Right renal cortex interstitium (tissue), 3 donors: Measurements from ENCODE around the gene VIPAS39. TPM values are rescaled to one million over a fixed set of nuclear protein-coding genes. Genes with fewer than 3 reads are reported as not detected.

Source experiments
- DNase-seq, 3 donors: peaks; one replicate each; pipeline ENCODE4 v3.0.0-alpha.2; 2013; ENCODE audit warnings: low read depth in 3 of 3, low spot score in 2 of 3
- polyA plus RNA-seq, 3 donors: library from polyadenylated mRNA; unstranded; fragments of 120-200 nt; gene quantifications; one replicate each; pipeline ENCODE4 v1.2.1, GENCODE V29; 2013; ENCODE audit not compliant: insufficient read length in 3 of 3

The VIPAS39 gene
- 10 to 100 TPM; 30.3 to 33.1 (median 30.9) TPM for polyA plus RNA-seq

DNA sequence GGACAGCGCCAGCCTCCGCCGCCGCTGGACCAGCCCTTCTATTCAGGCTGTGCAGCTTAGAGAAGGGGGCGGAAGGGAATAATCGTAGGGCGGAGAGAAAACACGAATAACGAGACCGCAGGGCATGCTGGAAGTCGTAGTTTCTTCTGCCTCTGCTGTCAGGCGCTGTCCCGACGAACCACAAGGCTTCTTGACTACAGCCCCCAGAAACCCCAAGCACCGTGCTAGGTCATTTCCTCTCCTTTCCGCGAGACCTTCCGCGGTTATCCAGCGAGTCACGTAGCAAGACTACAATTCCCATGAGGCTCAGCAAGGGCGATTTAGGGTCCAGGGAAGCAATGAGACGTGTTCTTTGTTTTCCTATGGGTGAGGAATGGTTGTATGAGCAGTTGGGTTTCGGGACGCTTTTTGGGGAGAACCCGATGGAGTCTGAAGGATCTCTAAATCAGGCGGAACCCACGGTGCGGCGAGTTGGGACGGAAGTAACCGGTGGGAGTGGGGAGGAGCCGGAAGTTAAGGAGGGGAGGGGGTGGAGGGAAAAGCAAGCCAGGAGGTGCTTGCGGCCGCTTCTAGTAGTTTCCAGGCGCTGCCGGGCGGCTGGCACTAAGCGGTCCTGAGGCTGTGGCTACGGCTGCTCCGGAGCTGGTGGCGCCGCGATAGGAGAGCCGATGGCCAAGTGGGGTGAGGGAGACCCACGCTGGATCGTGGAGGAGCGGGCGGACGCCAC, at the start of gene VIPAS39, which contains the start of gene AHSA1:
TSS of gene VIPAS39 (minus strand) at position 80 of the 727 bp plus-strand sequence. CDS start 3,499 bp downstream, outside the sequence.
TSS of gene AHSA1 (plus strand) at position 572 of the 727 bp plus-strand sequence. CDS start at position 669, 97 bp downstream.
- peak; percentile 98 to 99 (median 98) for DNase-seq

DNA sequence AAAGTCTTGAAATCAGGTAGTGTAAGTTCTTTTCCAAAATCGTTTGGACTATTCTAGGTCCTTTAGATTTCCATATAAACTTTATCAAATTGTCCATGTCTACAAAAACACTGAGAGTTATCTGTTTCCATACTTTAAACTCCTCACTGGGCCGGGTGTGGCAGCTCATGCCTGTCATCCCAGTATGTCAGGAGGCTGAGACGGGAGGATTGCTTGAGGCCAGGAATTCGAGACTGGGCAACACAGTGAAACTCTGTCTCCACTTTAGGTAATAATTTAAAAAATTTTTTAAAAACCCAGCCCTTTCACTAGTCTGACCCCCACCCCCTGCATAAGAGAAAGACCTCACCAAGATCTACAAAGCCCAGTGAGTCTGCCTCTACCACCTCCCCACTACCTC, 47.6 kb upstream of the VIPAS39 start:
- no peak for DNase-seq

DNA sequence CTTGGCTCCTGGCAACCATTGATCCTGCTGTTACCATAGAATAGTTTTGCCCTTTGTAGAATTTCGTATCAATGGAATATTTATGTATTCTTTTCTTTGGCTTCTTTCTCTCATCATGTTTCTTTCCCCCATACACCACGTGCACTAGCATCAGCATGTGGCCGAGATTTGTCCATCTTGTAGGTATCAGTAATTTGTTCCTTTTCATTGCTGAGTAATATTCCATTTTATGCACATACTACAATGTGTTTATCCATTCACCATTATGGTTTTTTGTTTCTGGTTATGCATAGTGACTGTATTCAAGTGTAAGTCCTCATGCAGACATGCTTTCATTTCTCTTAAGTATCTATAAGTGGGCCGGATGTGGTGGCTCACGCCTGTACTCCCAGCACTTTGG, 45.7 kb upstream of the VIPAS39 start:
- no peak for DNase-seq

DNA sequence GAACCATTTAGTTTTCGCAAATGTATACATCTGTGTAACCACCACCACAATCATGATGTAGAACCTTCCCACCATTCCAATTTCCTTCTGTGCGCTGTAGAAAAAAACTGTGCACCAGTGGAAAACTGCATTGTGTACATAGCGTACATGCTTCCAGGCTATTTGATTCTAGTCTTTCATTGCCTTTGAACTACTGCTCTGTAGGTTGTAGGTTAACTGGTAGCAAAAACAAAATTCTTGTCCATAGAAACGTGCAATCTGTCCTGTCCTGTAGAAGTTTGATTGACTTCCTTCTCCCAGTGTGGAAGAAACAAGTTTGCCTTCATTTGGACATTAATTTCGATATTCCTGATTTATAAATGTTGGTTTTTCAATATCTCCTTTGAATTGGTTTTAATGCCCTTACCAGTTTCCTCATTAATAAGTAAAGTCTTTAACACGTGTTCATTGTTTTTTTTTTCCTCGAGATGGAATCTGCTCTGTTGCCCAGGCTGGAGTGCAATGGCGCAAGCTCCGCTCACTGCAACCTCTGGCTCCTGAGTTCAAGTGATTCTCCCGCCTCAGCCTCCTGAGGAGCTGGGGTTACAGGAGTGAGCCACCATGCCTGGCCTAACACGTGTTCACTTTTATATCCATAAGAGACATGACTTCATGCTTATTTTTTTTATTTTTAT, 44.8 kb upstream of the VIPAS39 start:
- no peak for DNase-seq

DNA sequence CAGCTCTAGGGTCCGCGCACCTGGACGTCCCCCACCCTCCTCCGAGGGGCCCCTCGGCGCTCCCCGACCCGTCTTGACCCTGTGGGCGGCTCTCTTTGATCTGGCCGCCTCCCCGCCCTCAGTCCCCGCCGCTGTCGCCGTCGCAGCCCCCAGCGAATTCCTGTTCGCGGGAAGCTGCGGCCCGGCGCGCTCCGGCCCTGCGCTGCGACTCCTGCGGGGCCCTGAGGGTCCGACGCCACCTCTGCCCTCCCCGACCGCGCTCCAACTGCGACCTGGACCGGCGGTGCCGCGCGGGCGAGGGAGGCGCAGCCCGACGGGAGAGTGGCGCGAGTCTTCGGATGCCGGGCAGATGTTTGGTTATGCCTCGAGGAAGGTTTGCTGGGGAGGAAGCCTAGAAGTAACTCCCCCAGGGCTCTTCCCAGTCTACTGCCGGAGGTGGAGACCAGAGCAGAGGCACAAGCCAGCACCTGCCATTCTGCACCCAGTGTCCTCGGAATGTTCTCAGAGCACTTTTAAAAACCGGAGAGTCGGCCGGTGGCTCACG, 41.7 kb upstream of the VIPAS39 start:
- no peak for DNase-seq

DNA sequence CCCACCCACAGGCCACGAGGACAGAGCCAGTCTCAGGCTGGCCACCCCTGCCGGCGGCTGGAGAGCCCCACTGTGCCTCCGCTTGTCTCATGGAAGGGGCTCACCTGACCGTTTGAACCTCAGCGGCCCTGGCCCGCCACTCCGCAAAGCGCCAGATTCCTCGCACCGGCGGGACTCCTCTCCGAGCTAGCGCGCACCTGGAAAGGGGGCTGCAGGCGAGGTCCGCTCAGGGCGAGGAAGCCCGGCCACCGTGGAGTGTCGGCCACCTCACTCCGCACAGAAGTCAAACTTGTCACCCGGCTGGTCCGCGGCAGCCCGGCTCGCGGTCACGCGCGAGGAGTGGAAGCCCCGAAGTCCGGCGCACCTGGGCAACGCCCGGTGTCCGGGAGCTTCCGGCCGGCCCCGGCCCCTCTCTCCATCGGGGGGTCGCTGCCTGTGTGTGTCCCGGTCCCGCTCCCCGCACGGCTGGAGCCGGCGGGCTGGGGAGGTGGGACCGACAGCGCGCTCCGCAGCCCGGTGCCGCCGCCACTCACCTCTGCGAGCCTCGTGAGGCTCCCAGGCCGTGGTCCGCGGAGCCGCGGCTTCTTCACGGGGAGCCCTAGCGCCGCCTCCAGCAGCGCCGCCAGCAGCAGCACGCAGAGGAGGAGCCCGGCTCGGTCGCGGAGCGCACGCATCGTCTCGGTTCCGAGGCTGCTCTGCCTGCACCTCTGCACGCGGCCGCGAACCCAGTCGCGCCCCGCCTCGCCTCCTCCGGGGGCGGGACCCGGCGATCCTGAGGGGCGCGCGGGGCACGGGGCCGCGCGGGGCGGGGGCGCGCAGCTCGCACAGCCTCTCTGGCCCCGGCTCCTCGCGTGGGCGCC, 40.9 kb upstream of the VIPAS39 start, which contains the start of gene ISM2:
TSS of gene ISM2 (minus strand) at position 697 of the 860 bp plus-strand sequence. CDS start at position 674, 23 bp downstream.
- no peak for DNase-seq

DNA sequence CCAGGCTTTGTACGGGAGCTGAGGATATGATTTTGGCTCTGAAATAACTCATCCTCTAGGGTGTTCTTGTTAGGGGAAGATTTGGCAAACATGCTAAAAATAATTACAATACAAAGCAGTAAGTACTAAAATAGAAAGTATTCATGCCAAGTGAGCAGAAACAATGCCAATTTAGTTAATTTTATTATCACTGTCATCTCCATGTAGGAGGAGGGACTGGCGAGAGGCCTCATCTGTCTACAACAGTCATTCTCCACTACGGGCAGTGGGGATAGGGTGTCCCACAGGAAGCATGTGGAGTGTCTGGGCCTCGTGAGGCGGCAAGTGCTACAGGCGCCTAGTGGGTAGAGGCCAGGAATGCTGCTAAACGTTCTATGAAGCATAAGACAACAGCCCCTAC, 37.9 kb upstream of the VIPAS39 start:
- DNase-seq = no peak

DNA sequence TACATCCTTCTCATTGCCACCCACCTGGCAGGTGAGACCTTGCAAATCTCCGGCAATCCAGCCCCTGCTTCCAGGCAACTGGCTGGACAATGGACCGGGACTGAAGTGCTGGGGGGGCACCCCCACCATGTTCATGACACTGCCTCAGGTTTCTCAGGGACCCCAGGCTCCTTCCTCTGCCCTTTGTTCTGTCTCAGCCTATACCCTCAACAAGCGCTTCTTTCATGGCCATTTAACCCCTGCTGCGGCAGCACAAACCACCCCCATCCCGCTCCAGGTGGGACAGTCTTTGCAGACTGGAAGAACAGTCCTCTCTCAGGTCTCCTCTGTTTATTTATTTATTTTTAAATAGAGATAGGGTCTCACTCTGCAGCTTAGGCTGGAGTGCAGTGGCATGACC, 33.7 kb upstream of the VIPAS39 start:
- no peak for DNase-seq

DNA sequence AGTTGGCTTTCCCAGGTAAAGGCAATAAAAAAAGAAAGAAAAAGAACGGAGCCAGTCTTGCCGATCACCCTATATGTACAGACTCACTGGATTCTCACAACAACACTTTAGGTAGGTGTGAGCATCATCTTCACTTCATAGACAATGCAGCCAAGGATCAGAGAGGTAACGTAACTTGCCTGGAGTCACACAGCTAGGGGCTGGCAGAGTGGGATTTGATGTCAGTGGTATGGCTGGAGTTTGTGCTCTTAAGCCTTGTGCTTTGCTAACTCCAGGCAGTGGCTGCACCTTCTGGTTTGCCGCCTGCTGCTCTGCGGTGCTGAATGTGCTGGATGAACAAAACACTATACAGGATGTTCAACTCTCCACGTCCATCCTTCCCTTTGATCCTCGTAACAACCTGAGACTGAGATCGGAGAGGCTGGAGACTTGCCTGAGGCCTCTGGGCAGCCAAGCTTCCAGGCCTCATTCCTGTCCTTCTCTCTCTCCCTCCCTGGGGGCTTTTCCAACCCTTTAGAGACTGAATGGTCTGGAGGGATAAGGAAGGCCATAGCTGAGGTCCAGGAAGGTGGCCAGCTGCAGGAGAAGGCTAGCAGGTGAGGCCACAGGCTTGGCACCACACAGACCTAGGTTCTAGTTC, 33.1 kb upstream of the VIPAS39 start:
- no peak for DNase-seq

DNA sequence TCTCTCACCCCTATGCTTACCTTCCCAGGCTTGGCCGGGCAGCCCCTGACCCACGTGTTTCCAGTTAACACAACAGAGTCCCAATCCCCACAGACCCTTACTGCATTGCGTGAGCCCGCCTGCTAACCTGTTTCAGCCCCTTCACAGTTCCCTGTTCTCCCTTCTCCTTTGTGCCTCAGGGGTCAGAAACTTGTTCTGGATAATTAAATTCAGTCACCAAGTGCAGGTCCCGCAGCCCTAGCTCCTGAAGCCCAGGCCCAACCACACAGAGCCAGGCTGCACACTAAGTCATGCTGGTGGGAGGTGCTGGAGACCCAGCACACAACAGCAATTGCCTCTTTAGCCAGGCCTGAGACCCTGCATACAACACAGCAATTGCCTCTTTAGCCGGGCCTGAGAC, 31.6 kb upstream of the VIPAS39 start:
- DNase-seq = no peak

DNA sequence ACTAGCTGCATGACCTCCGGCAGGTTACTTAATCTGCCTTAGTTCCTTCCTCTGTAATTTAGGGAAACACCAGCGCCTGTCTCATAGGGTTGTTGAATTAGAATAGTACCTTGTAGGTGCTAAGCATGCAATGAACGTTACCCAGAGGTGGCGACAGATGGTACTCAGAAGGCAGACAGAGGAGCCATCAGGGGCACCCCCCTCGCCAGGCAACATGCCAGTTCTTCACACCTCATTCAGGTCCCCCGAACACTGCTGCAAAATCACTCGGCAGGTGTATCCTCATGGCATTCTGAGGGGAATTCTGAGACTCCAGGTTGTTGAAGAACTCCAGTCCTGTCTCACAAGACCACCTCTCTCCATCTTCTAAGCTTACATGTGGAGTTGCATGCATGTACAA, 31.2 kb upstream of the VIPAS39 start:
- DNase-seq = no peak

DNA sequence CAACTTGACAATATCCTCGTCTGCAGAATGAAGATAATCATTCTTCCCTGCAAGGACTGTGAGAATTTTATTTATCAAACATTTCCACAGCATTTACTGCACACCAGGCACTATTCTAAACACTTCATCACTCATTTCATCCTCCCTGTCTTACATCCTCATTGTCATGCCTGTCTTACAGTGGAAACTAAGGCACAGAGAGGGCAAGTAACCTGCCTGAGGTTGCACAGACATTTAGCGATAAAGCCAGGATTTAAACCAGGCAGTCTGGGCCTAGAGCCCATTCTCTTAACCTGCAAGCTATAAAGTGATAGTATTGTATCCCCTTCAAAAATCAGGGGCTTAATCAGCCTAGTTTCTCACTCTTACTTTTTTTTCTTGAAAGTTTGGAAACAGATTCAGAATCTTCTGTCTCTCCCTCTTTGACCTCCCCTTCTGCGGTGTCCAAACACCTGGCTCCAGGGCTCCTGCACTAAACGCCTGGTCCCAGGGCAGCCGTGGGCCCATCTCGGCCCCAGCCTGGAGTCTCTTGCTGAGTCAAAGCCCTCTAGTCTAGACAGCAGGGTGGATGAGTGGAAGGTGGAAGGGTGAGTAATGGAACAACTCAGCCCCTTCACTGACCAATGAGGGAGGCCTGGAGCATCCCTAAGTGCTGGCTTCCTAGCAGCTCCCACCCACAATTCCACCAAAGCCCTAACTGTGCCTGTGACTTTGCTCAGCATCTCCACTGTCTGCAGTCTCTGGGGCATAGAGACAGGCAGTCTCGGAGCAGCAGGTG, 28.7 kb upstream of the VIPAS39 start:
- DNase-seq = no peak

DNA sequence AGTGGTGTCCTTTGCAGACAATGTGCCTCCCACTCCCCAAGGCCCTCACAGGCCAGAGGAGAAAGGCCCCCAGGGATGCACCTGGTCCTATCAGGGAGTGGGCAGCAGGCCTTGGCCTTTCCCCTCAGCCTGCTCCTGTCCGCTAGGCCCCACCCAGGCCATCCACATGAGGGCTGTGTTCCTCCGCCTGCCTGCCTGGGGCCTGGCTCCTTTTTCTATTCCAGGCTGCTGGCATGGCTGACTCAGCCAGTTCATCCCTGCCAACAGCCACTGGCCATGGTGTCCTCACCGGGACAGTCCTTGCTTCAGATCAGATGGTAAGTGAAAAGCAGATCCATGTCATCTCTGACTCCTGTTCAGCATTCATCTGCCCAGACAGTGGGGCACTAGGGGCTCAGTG, 27.9 kb upstream of the VIPAS39 start:
- DNase-seq = no peak

DNA sequence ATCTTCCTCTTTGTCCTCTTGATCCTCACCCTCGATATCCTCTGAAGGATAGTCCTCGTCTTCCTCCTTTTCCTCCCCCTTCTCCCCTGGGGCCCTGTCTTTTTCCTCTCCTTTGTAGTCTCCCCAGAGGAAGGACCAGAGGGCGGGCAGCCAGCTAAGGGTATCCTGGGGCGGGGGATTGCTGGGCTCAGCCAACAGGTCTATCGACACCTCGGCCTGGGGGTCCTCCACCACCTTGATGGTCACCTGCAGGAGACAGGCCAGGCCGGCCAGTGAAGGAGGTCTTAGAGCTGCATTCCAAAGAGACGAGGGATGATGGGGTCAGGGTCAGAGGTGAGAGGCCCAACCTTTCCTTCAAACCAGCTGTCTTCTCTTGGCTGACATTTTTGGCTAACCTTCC, 25.0 kb upstream of the VIPAS39 start:
- no peak for DNase-seq

DNA sequence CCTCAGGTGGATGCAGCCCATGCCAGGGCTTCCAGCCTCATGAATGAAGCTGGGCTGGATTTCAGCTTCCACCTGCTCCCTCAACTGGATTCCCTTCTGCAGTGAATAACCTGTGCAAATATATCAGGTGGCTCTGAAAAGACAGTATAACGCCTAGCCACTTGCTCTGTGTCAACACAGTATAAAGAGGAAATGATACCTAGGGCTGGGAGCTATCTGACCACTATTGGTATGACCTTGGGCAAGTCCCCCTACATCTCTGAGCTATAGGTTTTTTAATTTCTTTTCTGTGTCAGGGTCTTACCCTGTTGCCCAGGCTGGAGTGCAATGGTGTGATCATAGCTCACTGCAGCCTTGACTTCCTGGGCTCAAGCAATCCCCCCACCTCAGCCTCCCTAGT, 21.4 kb upstream of the VIPAS39 start:
- DNase-seq = no peak

DNA sequence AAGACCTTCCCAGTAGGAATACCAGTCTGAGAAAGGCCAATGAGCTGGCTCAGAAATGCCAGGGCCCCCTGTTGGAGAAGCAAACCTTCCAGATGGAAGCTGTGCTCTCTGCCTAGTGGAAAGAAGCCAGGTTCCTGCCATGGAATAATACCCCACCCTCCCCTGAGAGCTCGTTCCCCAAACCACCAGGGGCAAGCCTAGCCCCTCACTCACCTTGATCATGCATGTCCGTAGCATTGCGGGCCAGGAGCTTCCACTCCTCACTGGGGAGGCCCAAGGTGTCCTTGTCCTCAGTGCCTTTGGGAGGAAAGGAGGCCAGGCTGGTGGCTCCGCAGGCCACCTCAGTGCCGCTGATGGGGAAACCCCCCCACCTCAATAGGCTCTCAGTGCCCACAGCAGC, 20.6 kb upstream of the VIPAS39 start:
- DNase-seq = no peak

DNA sequence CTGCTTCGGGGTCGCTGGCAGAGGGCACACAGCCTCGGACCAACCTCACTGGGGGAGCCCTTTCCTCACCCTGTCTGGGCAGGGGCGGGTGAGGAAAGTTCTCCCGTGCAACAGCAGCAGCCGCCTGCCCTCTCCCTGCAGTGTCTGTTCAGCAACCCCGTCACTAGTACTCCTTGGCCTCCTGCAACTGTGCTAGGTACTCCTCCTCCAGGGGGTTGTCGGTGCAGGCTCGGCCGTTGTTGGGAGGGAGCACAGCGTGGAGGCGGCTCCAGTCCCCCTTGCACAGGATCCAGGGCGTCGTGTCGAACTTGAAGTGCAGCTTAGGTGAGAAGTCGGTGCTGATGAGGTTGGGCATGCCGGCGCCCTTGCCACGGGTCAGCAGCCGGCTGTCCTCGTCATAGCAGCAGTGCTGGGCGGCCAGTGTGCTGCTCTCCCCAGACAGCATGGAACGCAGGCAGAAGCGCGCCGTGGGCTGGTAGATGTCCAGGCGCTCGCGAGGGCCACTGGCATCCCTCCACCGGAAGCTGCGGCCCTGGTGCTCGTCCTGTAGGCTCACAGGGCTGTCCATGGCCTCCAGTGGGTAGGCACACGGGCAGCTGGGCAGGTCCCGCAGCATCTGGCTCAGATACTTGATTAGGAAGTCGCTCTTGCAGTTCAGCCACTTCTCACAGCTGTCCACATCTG, 18.2 kb upstream of the VIPAS39 start:
- no peak for DNase-seq

DNA sequence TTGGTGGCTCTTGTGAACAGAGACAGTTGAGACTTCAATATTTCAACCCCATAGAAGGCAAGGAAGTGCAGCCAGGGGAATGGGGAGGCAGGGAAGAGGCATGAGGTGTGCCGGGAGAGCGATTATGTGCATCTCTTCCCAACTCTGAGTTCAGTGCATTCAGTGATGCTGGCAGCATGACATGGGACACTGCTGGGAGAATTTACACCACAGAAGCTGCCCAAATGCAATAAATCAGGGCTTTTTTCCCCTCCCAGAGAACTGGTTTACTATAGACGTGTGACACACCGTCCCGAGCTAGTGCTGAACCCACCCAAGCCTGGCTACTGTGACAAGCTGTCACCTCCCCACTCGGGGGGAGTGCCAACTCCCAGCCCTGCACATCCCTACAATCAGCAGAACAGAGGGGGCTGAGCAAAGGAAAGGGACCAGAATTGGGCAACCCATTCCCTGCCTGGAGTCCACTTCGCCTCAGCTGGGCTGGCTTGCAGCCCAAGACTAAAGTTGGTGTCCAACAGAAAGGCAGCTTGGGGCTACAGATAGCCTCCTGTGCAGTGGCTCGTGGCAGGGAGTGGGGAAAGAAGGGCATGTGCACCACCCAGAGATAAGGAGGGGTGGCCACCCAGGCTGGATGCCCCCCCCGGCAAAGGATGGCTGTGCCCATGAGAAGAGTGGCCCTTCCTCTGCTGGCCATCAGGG, 17.2 kb upstream of the VIPAS39 start:
- DNase-seq = no peak
